ENCODE data around the gene AURKA. TPM values are rescaled to one million over a fixed set of nuclear protein-coding genes. Genes with fewer than 3 reads are reported as not detected.

Gene AURKA
- total and polyA plus RNA-seq, 2 experiments from 2014 or later = 75.8 to 82.0 TPM

GRCh38 chr20:56440346-56441007 is 48.5 kb upstream of the AURKA start (continued):
- TF ChIP-seq, protein P1, sequence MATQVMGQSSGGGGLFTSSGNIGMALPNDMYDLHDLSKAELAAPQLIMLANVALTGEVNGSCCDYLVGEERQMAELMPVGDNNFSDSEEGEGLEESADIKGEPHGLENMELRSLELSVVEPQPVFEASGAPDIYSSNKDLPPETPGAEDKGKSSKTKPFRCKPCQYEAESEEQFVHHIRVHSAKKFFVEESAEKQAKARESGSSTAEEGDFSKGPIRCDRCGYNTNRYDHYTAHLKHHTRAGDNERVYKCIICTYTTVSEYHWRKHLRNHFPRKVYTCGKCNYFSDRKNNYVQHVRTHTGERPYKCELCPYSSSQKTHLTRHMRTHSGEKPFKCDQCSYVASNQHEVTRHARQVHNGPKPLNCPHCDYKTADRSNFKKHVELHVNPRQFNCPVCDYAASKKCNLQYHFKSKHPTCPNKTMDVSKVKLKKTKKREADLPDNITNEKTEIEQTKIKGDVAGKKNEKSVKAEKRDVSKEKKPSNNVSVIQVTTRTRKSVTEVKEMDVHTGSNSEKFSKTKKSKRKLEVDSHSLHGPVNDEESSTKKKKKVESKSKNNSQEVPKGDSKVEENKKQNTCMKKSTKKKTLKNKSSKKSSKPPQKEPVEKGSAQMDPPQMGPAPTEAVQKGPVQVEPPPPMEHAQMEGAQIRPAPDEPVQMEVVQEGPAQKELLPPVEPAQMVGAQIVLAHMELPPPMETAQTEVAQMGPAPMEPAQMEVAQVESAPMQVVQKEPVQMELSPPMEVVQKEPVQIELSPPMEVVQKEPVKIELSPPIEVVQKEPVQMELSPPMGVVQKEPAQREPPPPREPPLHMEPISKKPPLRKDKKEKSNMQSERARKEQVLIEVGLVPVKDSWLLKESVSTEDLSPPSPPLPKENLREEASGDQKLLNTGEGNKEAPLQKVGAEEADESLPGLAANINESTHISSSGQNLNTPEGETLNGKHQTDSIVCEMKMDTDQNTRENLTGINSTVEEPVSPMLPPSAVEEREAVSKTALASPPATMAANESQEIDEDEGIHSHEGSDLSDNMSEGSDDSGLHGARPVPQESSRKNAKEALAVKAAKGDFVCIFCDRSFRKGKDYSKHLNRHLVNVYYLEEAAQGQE (IDR thresholded peaks at IDR 0.05; ENCODE audit: unreplicated experiment) = no peak
- TF ChIP-seq POLR2AphosphoS5 (IDR thresholded peaks at IDR 0.05; ENCODE audit: low read depth) = no peak
- TF ChIP-seq CREB1 (CRISPR knock-in tag; IDR thresholded peaks at IDR 0.05; ENCODE audit: low read depth) = no peak
- TF ChIP-seq EZH2 (IDR thresholded peaks at IDR 0.05; ENCODE audit: low read depth, unreplicated experiment) = no peak
- TF ChIP-seq EZH2phosphoT487 (IDR thresholded peaks at IDR 0.05; ENCODE audit: unreplicated experiment) = no peak
- TF ChIP-seq CTCF (conservative IDR thresholded peaks at IDR 0.05; ENCODE audit: low read depth in 2 of 2) = no peak
- TF ChIP-seq STAT1 (IDR thresholded peaks at IDR 0.05; ENCODE audit: unreplicated experiment) = no peak
- TF ChIP-seq, protein P2, sequence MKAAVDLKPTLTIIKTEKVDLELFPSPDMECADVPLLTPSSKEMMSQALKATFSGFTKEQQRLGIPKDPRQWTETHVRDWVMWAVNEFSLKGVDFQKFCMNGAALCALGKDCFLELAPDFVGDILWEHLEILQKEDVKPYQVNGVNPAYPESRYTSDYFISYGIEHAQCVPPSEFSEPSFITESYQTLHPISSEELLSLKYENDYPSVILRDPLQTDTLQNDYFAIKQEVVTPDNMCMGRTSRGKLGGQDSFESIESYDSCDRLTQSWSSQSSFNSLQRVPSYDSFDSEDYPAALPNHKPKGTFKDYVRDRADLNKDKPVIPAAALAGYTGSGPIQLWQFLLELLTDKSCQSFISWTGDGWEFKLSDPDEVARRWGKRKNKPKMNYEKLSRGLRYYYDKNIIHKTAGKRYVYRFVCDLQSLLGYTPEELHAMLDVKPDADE (IDR thresholded peaks at IDR 0.05) = no peak

- ATAC-seq (no peak), DNase-seq (ENCODE audit: low spot score) (no peak)
- no peak overlapping the region for H3K4me3 ChIP-seq
- H2AFZ ChIP-seq = no peak overlapping the region
- H3K36me3 ChIP-seq (ENCODE audit: insufficient read depth) = no peaks in the 10 kb centered on the region
- no peaks in the 10 kb centered on the region for H3F3A ChIP-seq (replicated peaks; ENCODE audit: low read depth)
- H3K4me1 ChIP-seq (ENCODE audit: insufficient read depth) = no peaks in the 10 kb centered on the region
- Mint-ChIP-seq H3K9me3 (no peaks in the 10 kb centered on the region), H3K27ac (no peak overlapping the region), H3K4me3 (no peak overlapping the region), H3K4me1 (no peaks in the 10 kb centered on the region), H3K27me3 (ENCODE audit: insufficient read depth, low read depth, poor library complexity) (peaks cover 5% of the 10 kb centered on the region), H3K36me3 (ENCODE audit: low read depth) (no peaks in the 10 kb centered on the region)
- no peaks in the 10 kb centered on the region for H3K9me2 ChIP-seq (ENCODE audit: insufficient read depth)
- H3K27ac ChIP-seq (ENCODE audit: low read depth) = no peak overlapping the region
- H4K20me1 ChIP-seq (replicated peaks; ENCODE audit: insufficient read depth) = no peaks in the 10 kb centered on the region
- H3K27me3 ChIP-seq (ENCODE audit: insufficient read depth) = no peaks in the 10 kb centered on the region
- no peak overlapping the region for H3K4me2 ChIP-seq
- H3K79me2 ChIP-seq (replicated peaks; ENCODE audit: insufficient read depth) = no peaks in the 10 kb centered on the region
- TF ChIP-seq ZNF462 (CRISPR knock-in tag; IDR thresholded peaks at IDR 0.05) (no peak), ZNF331 (CRISPR knock-in tag; IDR thresholded peaks at IDR 0.05; ENCODE audit: low read depth) (no peak), CREB1 (CRISPR knock-in tag; IDR thresholded peaks at IDR 0.05; ENCODE audit: low read depth) (no peak), EZH2 (IDR thresholded peaks at IDR 0.05; ENCODE audit: low read depth, unreplicated experiment) (no peak), POLR2AphosphoS5 (IDR thresholded peaks at IDR 0.05; ENCODE audit: low read depth) (no peak), EZH2phosphoT487 (IDR thresholded peaks at IDR 0.05; ENCODE audit: unreplicated experiment) (no peak), ZNF114 (CRISPR knock-in tag; IDR thresholded peaks at IDR 0.05) (no peak)
Observed at GRCh38 chr20:56439771-56440291, 47.8 kb upstream of the AURKA start.
